Measurements from ENCODE around the gene ARHGAP18.

GRCh38 chr6:129544892-129545612 is 164.9 kb downstream of the ARHGAP18 start:
- TF ChIP-seq, protein P1, sequence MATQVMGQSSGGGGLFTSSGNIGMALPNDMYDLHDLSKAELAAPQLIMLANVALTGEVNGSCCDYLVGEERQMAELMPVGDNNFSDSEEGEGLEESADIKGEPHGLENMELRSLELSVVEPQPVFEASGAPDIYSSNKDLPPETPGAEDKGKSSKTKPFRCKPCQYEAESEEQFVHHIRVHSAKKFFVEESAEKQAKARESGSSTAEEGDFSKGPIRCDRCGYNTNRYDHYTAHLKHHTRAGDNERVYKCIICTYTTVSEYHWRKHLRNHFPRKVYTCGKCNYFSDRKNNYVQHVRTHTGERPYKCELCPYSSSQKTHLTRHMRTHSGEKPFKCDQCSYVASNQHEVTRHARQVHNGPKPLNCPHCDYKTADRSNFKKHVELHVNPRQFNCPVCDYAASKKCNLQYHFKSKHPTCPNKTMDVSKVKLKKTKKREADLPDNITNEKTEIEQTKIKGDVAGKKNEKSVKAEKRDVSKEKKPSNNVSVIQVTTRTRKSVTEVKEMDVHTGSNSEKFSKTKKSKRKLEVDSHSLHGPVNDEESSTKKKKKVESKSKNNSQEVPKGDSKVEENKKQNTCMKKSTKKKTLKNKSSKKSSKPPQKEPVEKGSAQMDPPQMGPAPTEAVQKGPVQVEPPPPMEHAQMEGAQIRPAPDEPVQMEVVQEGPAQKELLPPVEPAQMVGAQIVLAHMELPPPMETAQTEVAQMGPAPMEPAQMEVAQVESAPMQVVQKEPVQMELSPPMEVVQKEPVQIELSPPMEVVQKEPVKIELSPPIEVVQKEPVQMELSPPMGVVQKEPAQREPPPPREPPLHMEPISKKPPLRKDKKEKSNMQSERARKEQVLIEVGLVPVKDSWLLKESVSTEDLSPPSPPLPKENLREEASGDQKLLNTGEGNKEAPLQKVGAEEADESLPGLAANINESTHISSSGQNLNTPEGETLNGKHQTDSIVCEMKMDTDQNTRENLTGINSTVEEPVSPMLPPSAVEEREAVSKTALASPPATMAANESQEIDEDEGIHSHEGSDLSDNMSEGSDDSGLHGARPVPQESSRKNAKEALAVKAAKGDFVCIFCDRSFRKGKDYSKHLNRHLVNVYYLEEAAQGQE (IDR thresholded peaks at IDR 0.05; ENCODE audit: low read depth, low read length), result no peak
- TF ChIP-seq, protein P2, sequence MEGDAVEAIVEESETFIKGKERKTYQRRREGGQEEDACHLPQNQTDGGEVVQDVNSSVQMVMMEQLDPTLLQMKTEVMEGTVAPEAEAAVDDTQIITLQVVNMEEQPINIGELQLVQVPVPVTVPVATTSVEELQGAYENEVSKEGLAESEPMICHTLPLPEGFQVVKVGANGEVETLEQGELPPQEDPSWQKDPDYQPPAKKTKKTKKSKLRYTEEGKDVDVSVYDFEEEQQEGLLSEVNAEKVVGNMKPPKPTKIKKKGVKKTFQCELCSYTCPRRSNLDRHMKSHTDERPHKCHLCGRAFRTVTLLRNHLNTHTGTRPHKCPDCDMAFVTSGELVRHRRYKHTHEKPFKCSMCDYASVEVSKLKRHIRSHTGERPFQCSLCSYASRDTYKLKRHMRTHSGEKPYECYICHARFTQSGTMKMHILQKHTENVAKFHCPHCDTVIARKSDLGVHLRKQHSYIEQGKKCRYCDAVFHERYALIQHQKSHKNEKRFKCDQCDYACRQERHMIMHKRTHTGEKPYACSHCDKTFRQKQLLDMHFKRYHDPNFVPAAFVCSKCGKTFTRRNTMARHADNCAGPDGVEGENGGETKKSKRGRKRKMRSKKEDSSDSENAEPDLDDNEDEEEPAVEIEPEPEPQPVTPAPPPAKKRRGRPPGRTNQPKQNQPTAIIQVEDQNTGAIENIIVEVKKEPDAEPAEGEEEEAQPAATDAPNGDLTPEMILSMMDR (IDR thresholded peaks at IDR 0.05), result no peak
- no peak for TF ChIP-seq YY1 (IDR thresholded peaks at IDR 0.05; ENCODE audit: low read depth)
- no peak for TF ChIP-seq SIN3A (IDR thresholded peaks at IDR 0.05; ENCODE audit: borderline replicate concordance, low read depth, low read length)
- no peak for TF ChIP-seq EP300 (IDR thresholded peaks at IDR 0.05; ENCODE audit: borderline replicate concordance in 1 of 2, low read depth in 1 of 2, low read length in 1 of 2)
- no peak for TF ChIP-seq RAD21 (IDR thresholded peaks at IDR 0.05; ENCODE audit: low read length)
- TF ChIP-seq RFX5 (IDR thresholded peaks at IDR 0.05; ENCODE audit: low read length), result no peak
- TF ChIP-seq TCF12 (IDR thresholded peaks at IDR 0.05), result no peak
- TF ChIP-seq USF1 (IDR thresholded peaks at IDR 0.05; ENCODE audit: borderline replicate concordance, low read depth), result no peak
- TF ChIP-seq TAF1 (IDR thresholded peaks at IDR 0.05; ENCODE audit: borderline replicate concordance, low read depth, low read length), result no peak
- no peak for TF ChIP-seq FOXM1 (IDR thresholded peaks at IDR 0.05; ENCODE audit: low read depth)

Measured in SK-N-SH (cell line).